CD1c-positive myeloid dendritic cell (primary cell): ENCODE measurements around the gene PCLO.
A peak's percentile ranks its signal among the peaks of the same experiment; 100 is the strongest.

Experiments
- DNase-seq: peaks from one replicate; pipeline ENCODE4 v3.0.0-alpha.2; 2016; ENCODE audit errors: extremely low spot score

Gene PCLO, protein sequence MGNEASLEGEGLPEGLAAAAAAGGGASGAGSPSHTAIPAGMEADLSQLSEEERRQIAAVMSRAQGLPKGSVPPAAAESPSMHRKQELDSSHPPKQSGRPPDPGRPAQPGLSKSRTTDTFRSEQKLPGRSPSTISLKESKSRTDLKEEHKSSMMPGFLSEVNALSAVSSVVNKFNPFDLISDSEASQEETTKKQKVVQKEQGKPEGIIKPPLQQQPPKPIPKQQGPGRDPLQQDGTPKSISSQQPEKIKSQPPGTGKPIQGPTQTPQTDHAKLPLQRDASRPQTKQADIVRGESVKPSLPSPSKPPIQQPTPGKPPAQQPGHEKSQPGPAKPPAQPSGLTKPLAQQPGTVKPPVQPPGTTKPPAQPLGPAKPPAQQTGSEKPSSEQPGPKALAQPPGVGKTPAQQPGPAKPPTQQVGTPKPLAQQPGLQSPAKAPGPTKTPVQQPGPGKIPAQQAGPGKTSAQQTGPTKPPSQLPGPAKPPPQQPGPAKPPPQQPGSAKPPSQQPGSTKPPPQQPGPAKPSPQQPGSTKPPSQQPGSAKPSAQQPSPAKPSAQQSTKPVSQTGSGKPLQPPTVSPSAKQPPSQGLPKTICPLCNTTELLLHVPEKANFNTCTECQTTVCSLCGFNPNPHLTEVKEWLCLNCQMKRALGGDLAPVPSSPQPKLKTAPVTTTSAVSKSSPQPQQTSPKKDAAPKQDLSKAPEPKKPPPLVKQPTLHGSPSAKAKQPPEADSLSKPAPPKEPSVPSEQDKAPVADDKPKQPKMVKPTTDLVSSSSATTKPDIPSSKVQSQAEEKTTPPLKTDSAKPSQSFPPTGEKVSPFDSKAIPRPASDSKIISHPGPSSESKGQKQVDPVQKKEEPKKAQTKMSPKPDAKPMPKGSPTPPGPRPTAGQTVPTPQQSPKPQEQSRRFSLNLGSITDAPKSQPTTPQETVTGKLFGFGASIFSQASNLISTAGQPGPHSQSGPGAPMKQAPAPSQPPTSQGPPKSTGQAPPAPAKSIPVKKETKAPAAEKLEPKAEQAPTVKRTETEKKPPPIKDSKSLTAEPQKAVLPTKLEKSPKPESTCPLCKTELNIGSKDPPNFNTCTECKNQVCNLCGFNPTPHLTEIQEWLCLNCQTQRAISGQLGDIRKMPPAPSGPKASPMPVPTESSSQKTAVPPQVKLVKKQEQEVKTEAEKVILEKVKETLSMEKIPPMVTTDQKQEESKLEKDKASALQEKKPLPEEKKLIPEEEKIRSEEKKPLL (N-terminal part only)

DNA sequence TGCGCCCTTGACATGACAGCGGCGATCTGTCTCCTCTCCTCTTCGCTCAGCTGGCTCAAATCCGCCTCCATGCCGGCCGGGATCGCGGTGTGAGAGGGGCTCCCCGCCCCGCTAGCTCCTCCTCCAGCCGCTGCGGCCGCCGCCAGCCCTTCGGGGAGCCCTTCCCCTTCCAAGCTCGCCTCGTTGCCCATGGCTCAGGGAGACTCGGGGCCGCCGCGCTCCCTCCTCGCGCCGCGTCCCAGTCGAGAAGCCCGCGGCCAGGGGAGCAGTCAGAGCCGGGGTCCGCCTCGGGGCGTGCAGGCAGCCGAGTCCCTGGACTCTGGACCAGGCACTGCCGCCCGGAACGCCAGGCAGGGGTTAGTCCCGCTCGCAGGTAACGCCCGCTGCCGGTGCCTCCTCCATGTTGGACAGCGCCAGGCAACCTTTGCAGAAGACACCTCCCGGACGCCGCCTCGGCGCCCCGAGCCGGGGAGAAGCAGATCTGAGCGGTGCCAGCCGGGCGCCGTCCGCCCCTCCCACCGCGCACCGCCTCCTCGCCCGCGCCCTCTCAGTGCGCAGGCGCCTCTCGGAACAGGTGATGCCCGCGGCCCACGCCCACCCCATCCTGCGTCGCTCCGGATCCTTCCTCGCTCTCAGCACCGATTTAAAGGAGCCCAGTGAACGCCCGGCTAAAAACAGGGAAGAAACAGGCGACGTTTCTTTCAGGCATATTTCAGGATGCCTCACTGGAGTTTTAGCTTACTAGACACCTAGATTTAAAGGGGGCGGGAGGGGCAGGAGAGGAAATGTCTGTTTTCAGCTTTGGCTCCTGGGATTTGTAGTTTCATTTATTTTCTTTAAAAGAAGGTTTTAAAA, at the start of gene PCLO:
PCLO (minus strand) TSS at position 483 of the 855 bp plus-strand sequence; CDS start at position 191, 292 bp downstream.
- DNase-seq: peak; percentile 24

DNA sequence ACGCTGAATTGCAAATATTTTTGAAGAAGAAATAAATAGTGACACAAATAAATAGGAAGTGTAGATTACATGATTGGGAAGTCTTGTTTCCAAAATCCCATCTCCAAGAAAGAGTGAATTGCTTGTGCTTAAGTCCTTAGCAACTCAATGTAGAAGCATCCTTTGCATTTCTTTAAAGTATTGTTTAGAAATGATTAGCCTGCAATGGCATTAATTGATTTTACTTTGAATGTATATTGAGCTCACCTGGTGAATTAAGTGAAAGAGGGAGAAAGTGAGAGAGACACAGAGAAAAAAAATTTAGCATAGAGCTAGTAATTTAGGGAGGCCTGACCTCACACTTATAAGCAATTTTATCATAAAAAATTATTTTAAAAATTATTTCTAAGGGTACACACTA, 49.0 kb upstream of the PCLO start:
- no peak for DNase-seq

GRCh38 chr7:83210479-83210878, 47.8 kb upstream of the PCLO start:
- no peak for DNase-seq

DNA sequence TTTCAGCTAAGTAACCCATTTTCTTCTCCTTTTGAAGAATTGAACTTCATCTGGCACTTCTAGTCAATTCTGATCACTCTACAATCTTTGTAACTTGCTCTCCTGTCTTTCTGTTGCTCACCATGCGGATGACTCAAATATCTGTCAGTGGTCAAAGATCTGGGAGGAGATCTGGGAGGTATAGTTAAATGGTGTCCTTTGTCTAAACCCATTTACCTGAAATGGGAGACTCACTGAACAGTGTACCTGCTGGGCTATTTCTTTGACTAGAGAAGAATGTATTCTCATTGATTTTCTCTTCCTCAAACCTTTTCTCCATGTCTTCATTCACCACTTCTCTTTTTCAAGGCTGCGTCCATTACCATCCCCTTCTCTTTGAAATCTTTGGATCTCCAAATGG, 42.0 kb upstream of the PCLO start:
- no peak for DNase-seq

GRCh38 chr7:83201355-83201754, 38.7 kb upstream of the PCLO start:
- DNase-seq: no peak

DNA sequence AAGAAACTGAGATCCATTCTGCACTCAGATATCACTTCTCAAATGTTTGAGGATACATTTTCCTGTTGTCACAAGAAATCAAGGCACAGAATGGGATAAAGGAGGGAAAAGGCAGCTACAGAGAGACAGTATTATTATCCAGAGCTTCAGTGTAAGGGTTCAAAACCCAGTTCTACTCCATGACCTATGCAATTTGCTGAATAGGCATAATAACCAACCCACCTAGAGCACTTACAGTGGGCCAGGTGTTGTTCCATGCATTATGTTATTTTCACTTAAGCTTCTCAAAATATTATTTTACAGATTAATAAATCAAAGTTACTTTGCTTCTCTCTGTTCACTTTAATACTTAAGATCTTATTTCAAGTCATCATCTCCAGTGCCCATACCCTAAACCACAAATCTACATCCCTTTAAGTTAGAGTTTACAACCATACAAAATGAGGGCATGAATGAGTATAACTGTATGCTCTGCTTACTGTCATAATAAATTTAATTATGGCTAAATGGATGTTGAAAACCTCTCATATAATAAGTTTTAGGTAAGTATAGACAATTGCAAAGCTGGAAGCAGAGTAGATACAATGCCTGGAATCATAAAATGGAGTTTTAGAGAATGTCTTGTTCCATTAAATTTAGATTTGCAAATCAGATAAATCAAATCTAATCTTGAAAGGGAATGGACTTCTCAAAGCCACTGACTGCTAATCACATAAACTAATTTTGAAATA, 28.1 kb upstream of the PCLO start:
- no peak for DNase-seq

GRCh38 chr7:83178796-83179195, 16.1 kb upstream of the PCLO start:
- DNase-seq: no peak

DNA sequence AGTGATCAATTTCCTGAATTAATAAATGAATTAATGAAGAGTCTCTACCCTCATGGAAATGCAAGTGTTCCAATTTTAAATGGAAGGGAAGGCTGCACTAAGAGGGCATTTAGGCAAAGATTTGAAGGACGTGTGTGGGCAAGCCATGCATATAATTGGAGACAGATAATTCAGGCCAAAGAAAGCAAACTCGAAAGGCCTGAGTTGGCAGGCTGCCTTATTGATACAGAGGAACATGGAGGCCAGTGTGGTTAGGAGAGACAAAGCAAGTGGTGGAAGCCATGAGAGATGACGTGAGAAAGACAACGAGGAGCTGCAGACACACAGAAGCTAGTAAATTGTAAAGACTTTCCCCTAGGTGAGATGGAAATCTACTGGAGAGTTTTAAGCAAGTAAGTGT, 15.4 kb upstream of the PCLO start:
- DNase-seq: no peak

DNA sequence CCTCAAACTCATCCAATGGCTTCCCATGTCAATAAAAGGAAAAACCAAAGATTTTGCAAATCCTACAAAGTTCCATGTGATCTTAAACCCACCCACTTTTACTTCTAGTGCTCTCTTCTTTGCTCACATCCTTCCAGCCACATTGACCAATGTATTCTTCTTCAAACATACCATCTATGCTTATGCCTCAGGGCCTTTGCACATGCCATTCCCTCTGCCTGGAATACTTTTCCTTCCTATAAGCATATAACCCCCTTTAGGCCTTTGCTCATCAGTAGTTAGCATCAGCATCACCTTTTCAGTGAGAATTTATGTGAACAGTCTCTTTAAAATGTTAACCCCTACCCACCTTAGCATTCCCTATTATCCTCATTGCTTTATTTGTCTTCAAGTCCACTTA, 11.0 kb upstream of the PCLO start:
- no peak for DNase-seq

- no peak for DNase-seq
Observed at GRCh38 chr7:83166781-83167180, 4.1 kb upstream of the PCLO start.

DNA sequence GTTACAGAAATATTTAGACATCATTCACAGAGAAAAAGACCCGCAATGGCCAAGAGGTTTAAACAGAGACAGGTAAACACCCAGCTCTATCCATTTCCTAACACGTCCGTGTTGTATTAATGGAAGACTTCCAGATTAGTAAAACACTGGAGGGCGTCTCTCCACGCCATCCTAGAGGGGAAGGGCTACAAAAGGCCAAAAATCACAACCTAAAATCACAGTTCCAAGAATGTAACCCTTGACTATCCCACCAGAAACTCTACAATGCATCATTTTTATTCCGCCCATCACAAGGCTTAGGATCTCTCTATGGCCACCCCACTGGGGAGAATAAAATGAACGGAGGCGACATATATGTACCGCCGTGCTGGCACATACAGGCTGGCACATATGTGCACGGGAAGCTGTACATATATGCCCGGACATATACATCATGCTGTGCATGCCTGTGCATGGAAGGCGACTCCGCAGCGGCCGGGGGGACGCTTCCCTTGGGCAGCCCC, 734 bp downstream of the PCLO start:
- DNase-seq: no peak

GRCh38 chr7:83161186-83161585, 1.5 kb downstream of the PCLO start:
- DNase-seq: no peak

GRCh38 chr7:83159731-83160130, 3.0 kb downstream of the PCLO start:
- DNase-seq: no peak

GRCh38 chr7:83156006-83156405, 6.7 kb downstream of the PCLO start:
- no peak for DNase-seq

DNA sequence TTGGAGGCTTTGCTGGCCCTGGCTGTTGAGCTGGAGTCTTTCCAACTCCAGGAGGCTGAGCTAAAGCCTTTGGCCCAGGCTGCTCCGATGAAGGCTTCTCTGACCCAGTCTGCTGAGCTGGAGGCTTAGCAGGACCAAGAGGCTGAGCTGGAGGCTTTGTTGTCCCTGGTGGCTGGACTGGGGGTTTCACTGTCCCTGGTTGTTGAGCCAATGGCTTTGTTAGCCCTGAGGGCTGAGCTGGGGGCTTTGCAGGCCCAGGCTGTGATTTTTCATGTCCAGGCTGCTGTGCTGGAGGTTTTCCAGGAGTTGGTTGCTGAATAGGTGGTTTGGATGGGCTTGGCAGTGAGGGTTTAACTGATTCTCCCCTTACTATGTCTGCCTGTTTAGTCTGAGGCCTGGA, 7.3 kb downstream of the PCLO start:
- no peak for DNase-seq

GRCh38 chr7:83153419-83153818, 9.3 kb downstream of the PCLO start:
- DNase-seq: no peak

DNA sequence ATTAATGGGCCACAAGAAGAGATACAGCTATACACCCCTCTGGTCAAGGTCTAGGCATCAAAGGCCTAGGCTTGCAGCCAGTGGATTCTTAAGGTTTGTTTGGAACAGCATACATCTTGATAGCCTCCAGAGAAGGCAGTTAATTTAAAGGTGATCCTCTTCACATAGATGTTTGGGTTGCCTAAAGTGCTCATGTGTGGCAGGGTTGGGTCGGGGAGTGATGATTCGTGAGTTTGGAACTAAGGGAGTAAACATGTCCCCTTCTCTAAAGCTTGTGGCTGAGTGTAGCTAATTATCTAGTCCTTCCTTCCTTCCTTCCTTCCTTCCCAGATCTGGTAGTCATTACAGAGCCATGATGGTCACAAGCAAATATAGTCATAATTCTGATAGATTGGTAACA, 12.4 kb downstream of the PCLO start:
- no peak for DNase-seq

- no peak for DNase-seq
Observed at GRCh38 chr7:83149466-83149865, 13.2 kb downstream of the PCLO start.

- DNase-seq: no peak
Observed at GRCh38 chr7:83148776-83149175, 13.9 kb downstream of the PCLO start.

GRCh38 chr7:83143107-83143506, 19.6 kb downstream of the PCLO start:
- no peak for DNase-seq
